Measurements from ENCODE around the gene ERO1B. TPM values are rescaled to one million over a fixed set of nuclear protein-coding genes. Genes with fewer than 3 reads are reported as not detected.
A peak's percentile ranks its signal among the peaks of the same experiment; 100 is the strongest.
"Not testable (repeated sequence)": the region's sequence is repeated elsewhere in the genome, so short reads cannot be mapped to it uniquely, and the experiment has no call there.

ERO1B gene
- total and polyA plus RNA-seq, 8 donors = 84.5 to 225 (median 100) TPM

DNA sequence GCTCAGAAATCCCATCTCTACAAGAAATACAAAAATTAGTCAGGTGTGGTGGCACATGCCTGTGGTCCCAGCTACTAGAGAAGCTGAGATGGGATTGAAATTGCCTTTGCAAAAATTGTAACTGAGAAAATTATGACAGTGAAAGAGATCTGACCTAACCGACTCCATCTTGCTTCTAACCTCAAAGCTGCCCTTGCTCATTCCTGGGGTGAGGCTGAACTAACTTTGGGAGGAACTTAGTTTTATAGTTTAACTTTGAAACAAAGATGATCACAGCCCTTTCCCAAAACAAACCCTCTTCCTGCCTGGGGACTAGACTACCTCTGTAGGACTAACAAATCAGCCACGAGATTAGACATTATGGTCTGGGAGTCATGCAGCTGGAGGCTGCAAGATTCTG, 33.8 kb upstream of the ERO1B start:
- Histone ChIP-seq H3K36me3 (no peaks in the 10 kb centered on the region), H3K9me3 (no peaks in the 10 kb centered on the region), H3K27me3 (no peaks in the 10 kb centered on the region), H3K27ac (no peak overlapping the region), H3K4me3 (no peak overlapping the region), H3K4me1 (no peaks in the 10 kb centered on the region)
- intact Hi-C loops (cut with DNase I) = no loop called here
- FAIRE-seq (no peak), DNase-seq (no peak), ATAC-seq (no peak)
- TF ChIP-seq, protein P1, sequence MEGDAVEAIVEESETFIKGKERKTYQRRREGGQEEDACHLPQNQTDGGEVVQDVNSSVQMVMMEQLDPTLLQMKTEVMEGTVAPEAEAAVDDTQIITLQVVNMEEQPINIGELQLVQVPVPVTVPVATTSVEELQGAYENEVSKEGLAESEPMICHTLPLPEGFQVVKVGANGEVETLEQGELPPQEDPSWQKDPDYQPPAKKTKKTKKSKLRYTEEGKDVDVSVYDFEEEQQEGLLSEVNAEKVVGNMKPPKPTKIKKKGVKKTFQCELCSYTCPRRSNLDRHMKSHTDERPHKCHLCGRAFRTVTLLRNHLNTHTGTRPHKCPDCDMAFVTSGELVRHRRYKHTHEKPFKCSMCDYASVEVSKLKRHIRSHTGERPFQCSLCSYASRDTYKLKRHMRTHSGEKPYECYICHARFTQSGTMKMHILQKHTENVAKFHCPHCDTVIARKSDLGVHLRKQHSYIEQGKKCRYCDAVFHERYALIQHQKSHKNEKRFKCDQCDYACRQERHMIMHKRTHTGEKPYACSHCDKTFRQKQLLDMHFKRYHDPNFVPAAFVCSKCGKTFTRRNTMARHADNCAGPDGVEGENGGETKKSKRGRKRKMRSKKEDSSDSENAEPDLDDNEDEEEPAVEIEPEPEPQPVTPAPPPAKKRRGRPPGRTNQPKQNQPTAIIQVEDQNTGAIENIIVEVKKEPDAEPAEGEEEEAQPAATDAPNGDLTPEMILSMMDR (IDR thresholded peaks at IDR 0.05) = no peak
- 70 to 71% methylated on average over 2 of the region's 2 CpGs for WGBS, 2 donors

DNA sequence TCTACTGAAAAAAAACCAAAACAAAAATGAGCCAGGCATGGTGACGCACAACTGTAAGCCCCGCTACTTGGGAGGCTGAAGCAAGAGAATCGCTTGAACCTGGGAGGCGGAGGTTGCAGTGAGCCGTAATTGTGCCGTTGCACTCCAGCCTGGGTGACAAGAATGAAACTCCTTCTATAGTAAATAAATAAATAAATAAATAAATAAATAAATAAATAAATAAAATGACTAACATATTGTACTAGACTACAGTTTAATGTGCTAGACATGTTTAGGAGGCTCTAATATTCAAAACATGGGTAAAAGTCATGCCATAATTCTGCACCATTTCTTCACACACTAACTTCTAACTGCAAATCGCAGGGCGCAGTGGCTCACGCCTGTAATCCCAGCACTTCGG, 33.3 kb upstream of the ERO1B start:
- H3K4me1 ChIP-seq = no peaks in the 10 kb centered on the region
- ATAC-seq (no peak), FAIRE-seq (no peak), DNase-seq (no peak)
- no peak overlapping the region for H3K4me3 ChIP-seq
- H3K27me3 ChIP-seq = no peaks in the 10 kb centered on the region
- H3K27ac ChIP-seq = no peak overlapping the region
- 87 to 91% methylated on average over 10 of the region's 10 CpGs for WGBS, 2 donors
- intact Hi-C loops (cut with DNase I) = no loop called here
- H3K9me3 ChIP-seq = no peaks in the 10 kb centered on the region
- no peaks in the 10 kb centered on the region for H3K36me3 ChIP-seq
- TF ChIP-seq, protein P1 (IDR thresholded peaks at IDR 0.05) = no peak

DNA sequence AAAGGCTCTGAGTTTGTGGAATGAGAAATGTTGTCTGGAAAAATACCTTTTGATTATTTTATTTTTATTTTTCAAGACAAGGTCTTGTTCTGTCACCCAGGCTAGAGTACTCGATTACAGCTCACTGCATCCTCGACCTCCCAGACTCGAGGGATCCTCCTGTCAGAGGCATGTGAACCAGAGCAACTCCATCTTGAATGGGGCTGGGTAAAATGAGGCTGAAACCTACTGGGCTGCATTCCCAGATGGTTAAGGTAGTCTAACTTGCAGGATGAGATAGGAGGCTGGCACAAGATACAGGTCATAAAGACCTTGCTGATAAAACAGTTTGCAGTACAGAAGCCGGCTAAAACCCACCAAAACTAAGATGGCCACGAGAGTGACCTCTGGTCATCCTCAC, 32.3 kb upstream of the ERO1B start:
- FAIRE-seq; intact Hi-C loops (cut with DNase I); H3K4me3 ChIP-seq; H3K27ac ChIP-seq; H3K4me1 ChIP-seq; H3K36me3 ChIP-seq; H3K27me3 ChIP-seq; H3K9me3 ChIP-seq; DNase-seq; ATAC-seq: not testable (repeated sequence)
- 77 to 81% methylated on average over 5 of the region's 5 CpGs for WGBS, 2 donors

DNA sequence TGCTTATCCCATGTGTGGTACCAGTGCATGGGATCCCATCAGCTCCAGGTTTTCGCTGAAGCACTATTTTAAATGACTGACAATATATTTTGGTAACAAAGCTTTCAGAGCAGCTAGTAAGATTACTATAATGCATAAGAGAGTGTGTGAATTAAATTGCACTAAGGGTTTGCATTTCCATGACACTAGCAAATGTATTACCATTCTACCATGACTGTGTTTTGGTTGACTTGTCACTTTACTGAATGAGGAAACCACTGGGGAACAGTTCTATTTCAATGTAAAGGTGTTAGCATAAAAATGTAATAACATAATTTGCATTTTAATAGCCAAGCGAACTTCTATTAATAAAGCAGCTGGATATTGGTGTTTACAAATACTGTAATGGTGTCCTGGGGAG, 31.7 kb upstream of the ERO1B start:
- 91 to 96% methylated on average over 2 of the region's 2 CpGs for WGBS, 2 donors
- intact Hi-C loops (cut with DNase I) = no loop called here
- no peak for DNase-seq
- no peak for FAIRE-seq
- TF ChIP-seq, protein P1 (IDR thresholded peaks at IDR 0.05) = no peak
- Histone ChIP-seq H3K27me3 (no peaks in the 10 kb centered on the region), H3K36me3 (no peaks in the 10 kb centered on the region), H3K9me3 (no peaks in the 10 kb centered on the region), H3K27ac (no peak overlapping the region), H3K4me3 (no peak overlapping the region), H3K4me1 (no peaks in the 10 kb centered on the region)
- no peak for ATAC-seq

DNA sequence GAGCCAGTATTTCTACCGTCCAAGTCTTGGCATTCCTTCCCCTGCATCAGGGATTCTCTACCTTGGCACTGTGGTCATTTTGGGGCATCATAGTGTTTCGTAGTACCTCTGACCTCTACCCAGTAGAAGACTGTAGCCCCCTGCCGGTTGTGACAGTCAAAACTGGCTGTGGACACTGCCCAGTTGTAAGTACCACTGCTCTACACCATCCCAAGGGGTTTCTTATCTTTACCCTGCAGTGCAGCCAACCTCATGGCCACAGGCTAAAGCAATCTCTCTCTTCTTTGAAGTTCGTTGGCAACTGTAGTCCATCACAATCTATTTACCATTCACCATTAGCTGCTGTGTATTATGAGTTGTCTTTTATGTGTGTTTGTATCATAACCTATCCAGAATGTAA, 29.3 kb upstream of the ERO1B start:
- no peak overlapping the region for H3K4me3 ChIP-seq
- no peak overlapping the region for H3K27ac ChIP-seq
- H3K4me1 ChIP-seq = no peaks in the 10 kb centered on the region
- 48 to 57% methylated on average over 4 of the region's 4 CpGs for WGBS, 2 donors
- no peaks in the 10 kb centered on the region for H3K9me3 ChIP-seq
- intact Hi-C loops (cut with DNase I) = no loop called here
- no peak for FAIRE-seq
- peak in 1 of 4 donors; percentile 14 for ATAC-seq
- TF ChIP-seq, protein P1 (IDR thresholded peaks at IDR 0.05) = no peak
- no peak for DNase-seq
- H3K36me3 ChIP-seq = no peaks in the 10 kb centered on the region
- no peaks in the 10 kb centered on the region for H3K27me3 ChIP-seq

DNA sequence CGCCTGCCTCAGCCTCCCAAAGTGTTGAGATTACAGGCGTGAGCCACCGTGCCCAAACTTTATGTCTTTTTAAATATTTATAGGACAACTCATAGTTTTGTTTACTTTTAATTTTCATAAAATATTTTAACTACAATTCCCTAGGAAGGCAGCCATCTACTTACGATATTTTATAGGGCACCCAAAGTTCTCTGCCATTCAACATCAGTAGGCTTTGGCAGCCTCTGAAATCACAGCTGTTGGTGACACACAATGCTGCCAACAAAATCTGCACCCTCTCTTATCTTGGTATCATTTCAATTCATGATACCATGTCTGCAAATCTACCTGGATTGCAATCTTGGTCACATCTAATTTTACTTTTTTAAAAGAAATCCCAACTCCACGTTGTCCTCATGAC, 27.1 kb upstream of the ERO1B start:
- TF ChIP-seq, protein P1 (IDR thresholded peaks at IDR 0.05) = no peak
- Histone ChIP-seq H3K36me3 (no peaks in the 10 kb centered on the region), H3K27ac (no peak overlapping the region), H3K4me1 (peaks cover 3 to 15% (median 12%) of the 10 kb centered on the region in 3 donors), H3K9me3 (no peaks in the 10 kb centered on the region), H3K27me3 (no peaks in the 10 kb centered on the region), H3K4me3 (no peak overlapping the region)
- ATAC-seq (no peak), DNase-seq (no peak), FAIRE-seq (no peak)
- 87 to 95% methylated on average over 5 of the region's 5 CpGs for whole genome bisulfite sequencing, 2 donors
- intact Hi-C loops (cut with DNase I) = no loop called here

All from pancreas (tissue), 10 donors.